ENCODE measurements around the gene CD1C.
"Not testable (repeated sequence)": the region's sequence is repeated elsewhere in the genome, so short reads cannot be mapped to it uniquely, and the experiment has no call there.

CD1C gene

GRCh38 chr1:158289811-158290210 lies at the start of gene CD1C:
Gene CD1C (plus strand): TSS chr1:158289923. CDS start chr1:158290065, 142 bp downstream.
- DNase-seq (ENCODE audit: low read depth, low spot score): no peak

- no peak for DNase-seq (ENCODE audit: low read depth, low spot score)
Observed at GRCh38 chr1:158246650-158247049, 43.1 kb upstream of the CD1C start.

- DNase-seq (ENCODE audit: low read depth, low spot score): no peak
Observed at GRCh38 chr1:158248118-158248517, 41.6 kb upstream of the CD1C start.

GRCh38 chr1:158248771-158249170 lies 41.0 kb upstream of the CD1C start:
- DNase-seq (ENCODE audit: low read depth, low spot score): no peak

GRCh38 chr1:158249646-158250045 lies 40.1 kb upstream of the CD1C start:
- no peak for DNase-seq (ENCODE audit: low read depth, low spot score)

- no peak for DNase-seq (ENCODE audit: low read depth, low spot score)
Observed at GRCh38 chr1:158251163-158251562, 38.6 kb upstream of the CD1C start.

GRCh38 chr1:158255656-158256055 lies 34.1 kb upstream of the CD1C start:
- no peak for DNase-seq (ENCODE audit: low read depth, low spot score)

- DNase-seq (ENCODE audit: low read depth, low spot score): not testable (repeated sequence)
Observed at GRCh38 chr1:158256747-158257146, 33.0 kb upstream of the CD1C start.

GRCh38 chr1:158257888-158258287 lies 31.8 kb upstream of the CD1C start:
- DNase-seq (ENCODE audit: low read depth, low spot score): no peak

GRCh38 chr1:158259117-158259516 lies 30.6 kb upstream of the CD1C start:
- DNase-seq (ENCODE audit: low read depth, low spot score): no peak

GRCh38 chr1:158272681-158273080 lies 17.0 kb upstream of the CD1C start:
- DNase-seq (ENCODE audit: low read depth, low spot score): no peak

GRCh38 chr1:158274797-158275196 lies 14.9 kb upstream of the CD1C start:
- DNase-seq (ENCODE audit: low read depth, low spot score): no peak

GRCh38 chr1:158282421-158282820 lies 7.3 kb upstream of the CD1C start:
- not testable (repeated sequence) for DNase-seq (ENCODE audit: low read depth, low spot score)

GRCh38 chr1:158283965-158284364 lies 5.8 kb upstream of the CD1C start:
- no peak for DNase-seq (ENCODE audit: low read depth, low spot score)

GRCh38 chr1:158285756-158286241 lies 3.9 kb upstream of the CD1C start:
- no peak for DNase-seq (ENCODE audit: low read depth, low spot score)

GRCh38 chr1:158286487-158286886 lies 3.2 kb upstream of the CD1C start:
- no peak for DNase-seq (ENCODE audit: low read depth, low spot score)

- DNase-seq (ENCODE audit: low read depth, low spot score): no peak
Observed at GRCh38 chr1:158286941-158287346, 2.8 kb upstream of the CD1C start.

GRCh38 chr1:158290321-158290844 lies 660 bp downstream of the CD1C start:
- DNase-seq (ENCODE audit: low read depth, low spot score): no peak

- no peak for DNase-seq (ENCODE audit: low read depth, low spot score)
Observed at GRCh38 chr1:158295791-158296190, 6.1 kb downstream of the CD1C start.

- no peak for DNase-seq (ENCODE audit: low read depth, low spot score)
Observed at GRCh38 chr1:158310623-158311022, 20.9 kb downstream of the CD1C start.

- DNase-seq (ENCODE audit: low read depth, low spot score): no peak
Observed at GRCh38 chr1:158311066-158311465, 21.3 kb downstream of the CD1C start.

GRCh38 chr1:158323866-158324265 lies 34.1 kb downstream of the CD1C start:
- DNase-seq (ENCODE audit: low read depth, low spot score): no peak

- DNase-seq (ENCODE audit: low read depth, low spot score): no peak
Observed at GRCh38 chr1:158324395-158324794, 34.7 kb downstream of the CD1C start.

- DNase-seq (ENCODE audit: low read depth, low spot score): no peak
Observed at GRCh38 chr1:158327481-158327880, 37.8 kb downstream of the CD1C start.
